Hepatocyte (in vitro differentiated cells): ENCODE results near the gene NOC2L. TPM values are rescaled to one million over a fixed set of nuclear protein-coding genes. Genes with fewer than 3 reads are reported as not detected.
A peak's percentile ranks its signal among the peaks of the same experiment; 100 is the strongest.

Experiments
- DNase-seq: peaks from one replicate; pipeline ENCODE4 v3.0.0-alpha.2; 2016; ENCODE audit warnings: low spot score
- H2AFZ ChIP-seq: fragments of 200-600 bp; sonication (generic); 2 replicates; pipeline ENCODE4 v1.6.0; 2016; ENCODE audit warnings: antibody characterized with exemption, mild to moderate bottlenecking
- H3K27ac ChIP-seq: fragments of 200-600 bp; sonication (generic); 2 replicates; pipeline ENCODE4 v1.5.1; 2016; ENCODE audit warnings: mild to moderate bottlenecking
- H3K27me3 ChIP-seq: fragments of 200-600 bp; sonication (generic); 2 replicates; pipeline ENCODE4 v1.6.1; 2016
- H3K36me3 ChIP-seq: fragments of 200-600 bp; sonication (generic); replicated peaks from 2 replicates; pipeline ENCODE4 v1.5.1; 2016; ENCODE audit warnings: low read depth; ENCODE audit not compliant: insufficient read depth
- H3K4me1 ChIP-seq: fragments of 200-600 bp; sonication (generic); 2 replicates; pipeline ENCODE4 v1.5.1; 2016; ENCODE audit warnings: mild to moderate bottlenecking, moderate library complexity; ENCODE audit not compliant: insufficient read depth
- H3K4me2 ChIP-seq: fragments of 200-600 bp; sonication (generic); 2 replicates; pipeline ENCODE4 v1.6.0; 2016
- H3K4me3 ChIP-seq: fragments of 200-600 bp; sonication (generic); 2 replicates; pipeline ENCODE4 v1.5.1; 2016; ENCODE audit warnings: mild to moderate bottlenecking
- H3K79me2 ChIP-seq: fragments of 200-600 bp; sonication (generic); 2 replicates; pipeline ENCODE4 v1.6.0; 2017; ENCODE audit warnings: mild to moderate bottlenecking
- H3K9me2 ChIP-seq: fragments of 200-600 bp; sonication (generic); replicated peaks from 2 replicates; pipeline ENCODE4 v1.6.0; 2017; ENCODE audit warnings: mild to moderate bottlenecking; ENCODE audit not compliant: insufficient read depth
- H3K9me3 ChIP-seq: fragments of 200-600 bp; sonication (generic); 2 replicates; pipeline ENCODE4 v1.5.1; 2016; ENCODE audit warnings: low read depth, mild to moderate bottlenecking
- H4K20me1 ChIP-seq: fragments of 200-600 bp; sonication (generic); 2 replicates; pipeline ENCODE4 v1.6.0; 2016; ENCODE audit warnings: mild to moderate bottlenecking; ENCODE audit not compliant: insufficient read depth, poor library complexity, severe bottlenecking
- EZH2 ChIP-seq: fragments of 200-600 bp; sonication (generic); IDR thresholded peaks from 2 replicates; pipeline ENCODE4 v1.6.1; 2016; ENCODE audit warnings: antibody characterized with exemption, mild to moderate bottlenecking, borderline replicate concordance
- EZH2phosphoT487 ChIP-seq: fragments of 200-600 bp; sonication (generic); IDR thresholded peaks from one replicate; pipeline ENCODE4 v1.6.1; 2018; ENCODE audit warnings: antibody characterized with exemption, mild to moderate bottlenecking, low read depth, moderate library complexity; ENCODE audit not compliant: unreplicated experiment, severe bottlenecking
- WGBS: methylation state at CpG from one replicate; pipeline ENCODE4 v1.1.6; 2016; ENCODE audit warnings: low lambda C conversion rate; ENCODE audit errors: missing lambda C conversion rate; 5-methylcytosine and 5-hydroxymethylcytosine counted together
- polyA plus RNA-seq: library from polyadenylated mRNA; unstranded; fragments of >200 nt; fragmentation: Nextera tagmentation; extraction: Ambion mirVana; gene quantifications from 2 replicates; pipeline ENCODE4 v1.2.1, GENCODE V29; 2016
- total RNA-seq: library from RNA; depleted of rRNA; stranded (reverse); fragments of >200 nt; gene quantifications from 2 replicates; pipeline ENCODE4 v1.2.3, GENCODE V29; 2014
- TF ChIP-seq, protein P1 (sequence below): fragments of 200-600 bp; sonication (generic); IDR thresholded peaks from 2 replicates; pipeline ENCODE4 v1.5.1; 2016; ENCODE audit warnings: antibody characterized with exemption, mild to moderate bottlenecking; ENCODE audit not compliant: poor library complexity

NOC2L gene
- total and polyA plus RNA-seq, 2 experiments from 2014 or later: 44.3 to 66.6 TPM

DNA sequence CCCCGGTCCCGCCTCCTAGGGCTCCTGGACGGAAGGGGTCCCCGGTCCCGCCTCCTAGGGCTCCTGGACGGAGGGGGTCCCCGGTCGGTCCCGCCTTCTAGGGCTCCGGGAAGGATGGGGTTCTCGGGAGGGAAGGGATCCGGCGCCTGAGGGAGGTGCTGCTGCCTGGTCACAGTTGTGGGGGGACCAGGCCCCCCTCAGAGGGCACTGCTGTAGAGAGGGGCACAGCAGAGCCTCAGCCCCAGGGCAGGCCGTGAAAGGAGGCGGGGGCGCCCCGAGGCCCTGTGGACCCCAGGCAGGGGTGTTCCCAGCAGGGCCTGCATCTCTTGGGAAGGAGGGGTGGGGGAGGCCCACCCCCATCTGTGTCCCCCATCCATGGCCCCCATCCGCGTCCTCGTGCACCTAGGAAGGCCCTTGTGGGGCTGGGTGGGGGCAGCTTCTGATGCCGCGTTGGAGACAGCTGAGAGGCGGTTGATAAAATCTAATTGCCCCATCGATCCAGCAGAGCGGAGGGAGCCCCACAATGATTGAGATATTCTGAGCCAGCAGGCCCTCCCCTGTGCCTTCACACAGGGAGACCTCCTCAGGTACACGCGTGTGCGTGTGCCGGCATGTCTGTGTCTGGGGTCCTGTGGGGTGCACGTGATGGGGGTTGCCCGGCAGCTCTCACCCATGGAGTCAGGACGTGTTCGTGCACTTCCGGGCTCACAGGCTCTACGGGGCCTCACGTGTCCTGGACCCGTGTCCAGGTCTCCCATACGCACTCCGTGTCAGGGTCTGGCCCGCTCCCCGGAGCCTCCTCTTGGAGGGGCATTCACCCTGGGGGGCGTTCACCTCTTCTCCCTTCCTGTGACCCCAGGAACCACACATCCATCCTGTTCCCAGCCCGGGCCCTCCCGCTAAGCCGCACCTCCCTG, 22.4 kb downstream of the NOC2L start:
- H3K27ac ChIP-seq: no peak overlapping the region
- H3K4me1 ChIP-seq: peaks cover 51% of the 10 kb centered on the region
- no peaks in the 10 kb centered on the region for H3K9me3 ChIP-seq
- H3K4me2 ChIP-seq: peak overlapping the region; percentile 65
- H2AFZ ChIP-seq: no peak overlapping the region
- H3K27me3 ChIP-seq: peaks cover 36% of the 10 kb centered on the region
- no peaks in the 10 kb centered on the region for H3K9me2 ChIP-seq
- no peaks in the 10 kb centered on the region for H3K79me2 ChIP-seq
- no peaks in the 10 kb centered on the region for H3K36me3 ChIP-seq
- 85% methylated on average over 37 of the region's 45 CpGs for WGBS
- H4K20me1 ChIP-seq: no peaks in the 10 kb centered on the region
- TF ChIP-seq EZH2 (no peak), EZH2phosphoT487 (no peak)
- TF ChIP-seq, protein P1, sequence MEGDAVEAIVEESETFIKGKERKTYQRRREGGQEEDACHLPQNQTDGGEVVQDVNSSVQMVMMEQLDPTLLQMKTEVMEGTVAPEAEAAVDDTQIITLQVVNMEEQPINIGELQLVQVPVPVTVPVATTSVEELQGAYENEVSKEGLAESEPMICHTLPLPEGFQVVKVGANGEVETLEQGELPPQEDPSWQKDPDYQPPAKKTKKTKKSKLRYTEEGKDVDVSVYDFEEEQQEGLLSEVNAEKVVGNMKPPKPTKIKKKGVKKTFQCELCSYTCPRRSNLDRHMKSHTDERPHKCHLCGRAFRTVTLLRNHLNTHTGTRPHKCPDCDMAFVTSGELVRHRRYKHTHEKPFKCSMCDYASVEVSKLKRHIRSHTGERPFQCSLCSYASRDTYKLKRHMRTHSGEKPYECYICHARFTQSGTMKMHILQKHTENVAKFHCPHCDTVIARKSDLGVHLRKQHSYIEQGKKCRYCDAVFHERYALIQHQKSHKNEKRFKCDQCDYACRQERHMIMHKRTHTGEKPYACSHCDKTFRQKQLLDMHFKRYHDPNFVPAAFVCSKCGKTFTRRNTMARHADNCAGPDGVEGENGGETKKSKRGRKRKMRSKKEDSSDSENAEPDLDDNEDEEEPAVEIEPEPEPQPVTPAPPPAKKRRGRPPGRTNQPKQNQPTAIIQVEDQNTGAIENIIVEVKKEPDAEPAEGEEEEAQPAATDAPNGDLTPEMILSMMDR: no peak
- no peak for DNase-seq
- no peak overlapping the region for H3K4me3 ChIP-seq

DNA sequence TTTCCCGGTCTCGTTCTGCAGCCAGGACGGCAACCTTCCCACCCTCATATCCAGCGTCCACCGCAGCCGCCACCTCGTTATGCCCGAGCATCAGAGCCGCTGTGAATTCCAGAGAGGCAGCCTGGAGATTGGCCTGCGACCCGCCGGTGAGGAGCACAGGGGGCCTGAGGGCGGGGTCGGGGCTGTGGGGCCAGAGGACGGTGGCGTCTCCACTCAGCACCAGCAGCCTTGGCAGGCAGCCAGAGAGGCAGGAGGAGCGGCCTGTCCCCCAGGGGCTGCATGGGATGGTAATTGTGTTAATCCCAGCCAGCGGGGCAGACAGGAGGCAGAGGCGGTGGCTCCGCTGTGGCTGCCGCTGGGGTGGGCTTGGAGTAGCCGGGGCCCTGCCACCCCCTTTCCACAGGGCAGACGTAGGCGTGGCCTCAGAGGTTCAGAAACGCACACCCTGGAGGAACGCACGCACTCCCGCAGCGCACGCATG, 23.3 kb downstream of the NOC2L start:
- Histone ChIP-seq H3K4me2 (peak overlapping the region; percentile 65), H2AFZ (no peak overlapping the region), H3K9me2 (no peaks in the 10 kb centered on the region), H3K27ac (no peak overlapping the region), H3K4me3 (no peak overlapping the region), H3K27me3 (peaks cover 29% of the 10 kb centered on the region), H3K36me3 (no peaks in the 10 kb centered on the region), H3K79me2 (no peaks in the 10 kb centered on the region), H3K9me3 (no peaks in the 10 kb centered on the region), H3K4me1 (peaks cover 44% of the 10 kb centered on the region), H4K20me1 (no peaks in the 10 kb centered on the region)
- 13% methylated on average over 22 of the region's 30 CpGs for WGBS
- TF ChIP-seq, protein P1: no peak
- TF ChIP-seq EZH2phosphoT487 (no peak), EZH2 (no peak)
- DNase-seq: peak; percentile 80

DNA sequence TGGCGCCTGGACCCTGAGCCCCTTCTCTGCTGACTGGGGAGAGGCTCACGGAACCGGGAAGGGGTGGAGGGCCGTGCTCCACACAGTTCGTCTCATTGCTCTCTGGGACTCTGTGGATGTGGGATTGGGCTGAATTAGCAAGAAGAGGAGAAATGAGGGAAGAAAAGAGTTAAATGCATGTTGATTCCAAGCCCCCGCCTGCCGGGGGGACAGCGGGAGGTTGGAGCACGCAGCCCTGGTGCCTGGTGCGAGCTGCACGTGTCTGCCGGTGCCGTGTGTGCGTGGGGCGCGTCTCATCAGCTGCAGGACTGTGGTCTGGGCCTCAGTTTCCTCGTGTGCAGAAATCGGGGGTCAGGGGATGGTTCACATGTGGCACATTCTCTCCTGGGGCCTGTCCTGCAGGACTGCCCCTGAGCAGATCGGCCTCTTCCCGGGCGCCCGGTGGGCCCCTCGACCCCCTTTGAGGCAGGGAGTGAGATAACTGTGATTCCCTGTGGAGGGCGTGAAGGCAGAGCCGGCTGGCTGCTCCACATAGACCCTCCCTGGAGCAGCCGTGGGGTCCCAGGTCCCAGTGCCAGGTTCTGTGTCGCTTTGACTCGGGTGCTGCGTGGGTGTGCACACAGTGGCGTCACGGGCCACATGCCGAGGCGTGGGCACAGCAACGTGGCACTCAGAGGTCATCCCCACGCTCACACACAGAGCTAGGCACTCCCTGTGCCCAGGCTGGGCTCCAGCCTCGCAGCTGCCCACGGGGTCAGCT, 23.9 kb downstream of the NOC2L start:
- H3K4me3 ChIP-seq: no peak overlapping the region
- DNase-seq: no peak
- H3K36me3 ChIP-seq: no peaks in the 10 kb centered on the region
- H3K27me3 ChIP-seq: peaks cover 23% of the 10 kb centered on the region
- no peak for TF ChIP-seq EZH2phosphoT487
- TF ChIP-seq, protein P1: no peak
- TF ChIP-seq EZH2: no peak
- H3K9me3 ChIP-seq: no peaks in the 10 kb centered on the region
- peak overlapping the region; percentile 65 for H3K4me2 ChIP-seq
- H2AFZ ChIP-seq: no peak overlapping the region
- WGBS: 20% methylated on average over 32 of the region's 37 CpGs
- H4K20me1 ChIP-seq: no peaks in the 10 kb centered on the region
- no peaks in the 10 kb centered on the region for H3K9me2 ChIP-seq
- H3K27ac ChIP-seq: no peak overlapping the region
- no peaks in the 10 kb centered on the region for H3K79me2 ChIP-seq
- peaks cover 39% of the 10 kb centered on the region for H3K4me1 ChIP-seq
